Uterus (tissue), 4 donors: ENCODE data around the gene FANCC. TPM values are rescaled to one million over a fixed set of nuclear protein-coding genes. Genes with fewer than 3 reads are reported as not detected.

Source experiments
- DNase-seq, 2 donors: peaks; one replicate each; pipeline ENCODE4 v3.0.0-alpha.2; 2019 to 2020
- H3K27ac ChIP-seq, 2 donors: fragments of 200-600 bp; sonication (generic); 1 replicate in 1 of 2; 2 replicates in 1 of 2; pipeline ENCODE4 v1.5.1; 2016 to 2018
- H3K27me3 ChIP-seq, 2 donors: fragments of 200-600 bp; sonication (generic); one replicate each; pipeline ENCODE4 v1.5.1; 2018 to 2019; ENCODE audit warnings: control low read depth in 1 of 2
- H3K36me3 ChIP-seq, 2 donors: fragments of 200-600 bp; sonication (generic); one replicate each; pipeline ENCODE4 v1.5.1; 2019; ENCODE audit warnings: control low read depth in 1 of 2
- H3K4me1 ChIP-seq, 2 donors: fragments of 200-600 bp; sonication (generic); one replicate each; pipeline ENCODE4 v1.5.1; 2018 to 2019; ENCODE audit warnings: control low read depth in 1 of 2
- H3K4me3 ChIP-seq, 2 donors: fragments of 200-600 bp; sonication (generic); 1 replicate in 1 of 2; 2 replicates in 1 of 2; pipeline ENCODE4 v1.5.1; 2018 to 2019; ENCODE audit warnings: mild to moderate bottlenecking in 1 of 2
- H3K9me3 ChIP-seq, 2 donors: fragments of 200-600 bp; sonication (generic); one replicate each; pipeline ENCODE4 v1.5.1; 2019; ENCODE audit warnings: control low read depth in 1 of 2
- POLR2A ChIP-seq, 2 donors: fragments of 450-650 bp; IDR thresholded peaks; one replicate each; pipeline ENCODE4 v1.6.1; 2016; ENCODE audit warnings: antibody characterized with exemption in 2 of 2, mild to moderate bottlenecking in 1 of 2, moderate library complexity in 1 of 2
- intact Hi-C: fragments of 100-400 bp; cut with DNase I; formaldehyde crosslinking; loops from one replicate; pipeline ENCODE4 v1.15.1; 2023; ENCODE audit warnings: low total_unique reads
- total RNA-seq, 4 donors: library from RNA; depleted of rRNA in 3 of 4; stranded (reverse); fragments of >200 nt in 3 of 4; gene quantifications; one replicate each; pipeline versions ENCODE4 v1.1.0 to v1.2.4, GENCODE V29; 2014 to 2023
- TF ChIP-seq, protein P1 (sequence below), 4 experiments: fragments of 200-600 bp in 2 of 4; fragments of 450-650 bp in 2 of 4; sonication (generic) in 2 of 4; IDR thresholded peaks; one replicate each; pipeline ENCODE4 v1.5.1; 2016 to 2019; ENCODE audit warnings: antibody characterized with exemption in 4 of 4, mild to moderate bottlenecking in 2 of 4, moderate library complexity in 1 of 4
- donor health status: DM: yes; HTN: yes; CAD: no.

Gene FANCC, protein sequence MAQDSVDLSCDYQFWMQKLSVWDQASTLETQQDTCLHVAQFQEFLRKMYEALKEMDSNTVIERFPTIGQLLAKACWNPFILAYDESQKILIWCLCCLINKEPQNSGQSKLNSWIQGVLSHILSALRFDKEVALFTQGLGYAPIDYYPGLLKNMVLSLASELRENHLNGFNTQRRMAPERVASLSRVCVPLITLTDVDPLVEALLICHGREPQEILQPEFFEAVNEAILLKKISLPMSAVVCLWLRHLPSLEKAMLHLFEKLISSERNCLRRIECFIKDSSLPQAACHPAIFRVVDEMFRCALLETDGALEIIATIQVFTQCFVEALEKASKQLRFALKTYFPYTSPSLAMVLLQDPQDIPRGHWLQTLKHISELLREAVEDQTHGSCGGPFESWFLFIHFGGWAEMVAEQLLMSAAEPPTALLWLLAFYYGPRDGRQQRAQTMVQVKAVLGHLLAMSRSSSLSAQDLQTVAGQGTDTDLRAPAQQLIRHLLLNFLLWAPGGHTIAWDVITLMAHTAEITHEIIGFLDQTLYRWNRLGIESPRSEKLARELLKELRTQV
- total RNA-seq, result 10 to 100 TPM in 3 of 4 donors, 1 to 10 TPM in 1; 4.1 to 21.4 (median 15.9) TPM

DNA sequence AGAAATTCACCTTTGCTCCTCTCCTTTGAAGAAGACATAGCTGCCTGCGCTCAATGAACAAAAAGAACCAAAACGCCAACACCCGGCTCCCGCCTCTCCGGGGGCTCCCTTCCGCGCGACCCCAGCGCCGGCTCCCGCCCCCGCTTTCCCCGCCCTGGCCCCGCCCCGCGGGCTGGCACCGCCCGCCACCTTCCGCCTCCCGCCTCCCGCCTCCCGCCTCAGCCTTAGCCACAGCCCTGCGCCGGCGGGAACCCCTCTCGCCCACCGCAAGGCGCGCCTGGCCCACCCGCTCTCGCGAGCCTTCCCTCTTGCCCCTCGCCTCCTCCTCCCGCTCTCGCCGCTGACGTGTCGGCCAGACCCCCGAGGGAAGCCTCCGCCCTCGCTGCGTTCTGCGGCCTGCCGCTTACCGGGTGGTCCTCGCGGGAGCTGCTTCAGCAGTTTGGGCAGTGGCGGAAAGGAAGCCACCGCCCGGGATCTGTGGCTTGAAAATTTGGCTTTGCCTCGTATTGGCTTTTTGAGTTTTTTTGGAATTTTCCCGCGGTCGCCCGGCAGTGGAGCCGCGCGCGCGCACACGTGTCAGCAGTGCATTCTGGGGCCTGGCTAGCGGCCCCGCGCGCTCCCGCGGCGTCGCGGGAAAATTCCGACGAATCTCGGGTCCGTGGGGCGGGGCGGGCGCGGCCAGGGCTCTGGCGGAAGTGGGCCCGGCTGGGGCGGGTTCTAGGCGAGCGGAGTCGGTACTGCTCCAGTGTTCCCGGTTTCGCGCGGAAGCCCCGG, at the start of gene FANCC:
Gene FANCC (minus strand): TSS at position 591 of the 774 bp plus-strand sequence. CDS start 68,418 bp downstream, outside the sequence.
- Histone ChIP-seq H3K4me1 (no peaks in the 10 kb centered on the region), H3K4me3 (peak within 1 kb of the TSS; percentile 84 to 90), H3K27me3 (no peaks in the 10 kb centered on the region), H3K27ac (peak within 1 kb of the TSS; percentile 92 to 93), H3K36me3 (no peaks in the 10 kb centered on the region), H3K9me3 (no peaks in the 10 kb centered on the region)
- DNase-seq, result peak; percentile 86 to 94
- intact Hi-C loops, result no loop called here
- TF ChIP-seq, protein P1, sequence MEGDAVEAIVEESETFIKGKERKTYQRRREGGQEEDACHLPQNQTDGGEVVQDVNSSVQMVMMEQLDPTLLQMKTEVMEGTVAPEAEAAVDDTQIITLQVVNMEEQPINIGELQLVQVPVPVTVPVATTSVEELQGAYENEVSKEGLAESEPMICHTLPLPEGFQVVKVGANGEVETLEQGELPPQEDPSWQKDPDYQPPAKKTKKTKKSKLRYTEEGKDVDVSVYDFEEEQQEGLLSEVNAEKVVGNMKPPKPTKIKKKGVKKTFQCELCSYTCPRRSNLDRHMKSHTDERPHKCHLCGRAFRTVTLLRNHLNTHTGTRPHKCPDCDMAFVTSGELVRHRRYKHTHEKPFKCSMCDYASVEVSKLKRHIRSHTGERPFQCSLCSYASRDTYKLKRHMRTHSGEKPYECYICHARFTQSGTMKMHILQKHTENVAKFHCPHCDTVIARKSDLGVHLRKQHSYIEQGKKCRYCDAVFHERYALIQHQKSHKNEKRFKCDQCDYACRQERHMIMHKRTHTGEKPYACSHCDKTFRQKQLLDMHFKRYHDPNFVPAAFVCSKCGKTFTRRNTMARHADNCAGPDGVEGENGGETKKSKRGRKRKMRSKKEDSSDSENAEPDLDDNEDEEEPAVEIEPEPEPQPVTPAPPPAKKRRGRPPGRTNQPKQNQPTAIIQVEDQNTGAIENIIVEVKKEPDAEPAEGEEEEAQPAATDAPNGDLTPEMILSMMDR (IDR thresholded peaks at IDR 0.05), result peak in 1 of 4 experiments; percentile 10
- peak in 1 of 2 donors; percentile 39 for TF ChIP-seq POLR2A (IDR thresholded peaks at IDR 0.05)

DNA sequence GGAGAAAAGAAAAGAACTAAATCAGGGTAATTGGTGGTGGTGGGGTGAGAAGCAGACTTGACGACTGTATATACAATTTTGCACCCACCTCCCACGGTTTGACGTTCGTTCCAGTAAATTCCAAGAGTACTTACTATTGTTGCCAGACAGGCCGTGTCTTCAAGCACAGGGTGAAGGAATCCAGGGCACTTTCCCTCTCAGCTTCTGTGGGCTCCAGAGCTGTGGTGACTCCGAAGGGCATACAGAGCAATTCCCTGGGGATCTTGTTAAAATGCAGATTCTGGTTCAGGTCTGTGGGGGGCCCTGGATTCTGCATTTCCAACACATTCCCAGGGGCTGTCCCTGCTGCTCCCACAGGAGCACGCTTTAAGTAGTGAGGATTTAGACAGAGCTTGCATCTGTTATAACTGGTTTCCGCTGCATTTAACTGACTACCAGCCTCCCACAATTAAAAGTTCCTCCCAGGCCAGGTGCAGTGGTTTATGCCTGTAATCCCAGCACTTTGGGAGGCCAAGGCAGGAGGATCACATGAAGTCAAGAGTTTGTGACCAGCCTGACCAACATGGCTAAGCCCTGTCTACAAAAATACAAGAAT, 49.3 kb upstream of the FANCC start:
- H3K27ac ChIP-seq, result no peak overlapping the region
- H3K4me1 ChIP-seq, result no peaks in the 10 kb centered on the region
- H3K9me3 ChIP-seq, result no peaks in the 10 kb centered on the region
- H3K36me3 ChIP-seq, result no peaks in the 10 kb centered on the region
- H3K27me3 ChIP-seq, result no peaks in the 10 kb centered on the region
- DNase-seq, result no peak
- intact Hi-C loops, result no loop called here
- no peak overlapping the region for H3K4me3 ChIP-seq
- TF ChIP-seq POLR2A (IDR thresholded peaks at IDR 0.05), result no peak
- TF ChIP-seq, protein P1 (IDR thresholded peaks at IDR 0.05), result no peak

DNA sequence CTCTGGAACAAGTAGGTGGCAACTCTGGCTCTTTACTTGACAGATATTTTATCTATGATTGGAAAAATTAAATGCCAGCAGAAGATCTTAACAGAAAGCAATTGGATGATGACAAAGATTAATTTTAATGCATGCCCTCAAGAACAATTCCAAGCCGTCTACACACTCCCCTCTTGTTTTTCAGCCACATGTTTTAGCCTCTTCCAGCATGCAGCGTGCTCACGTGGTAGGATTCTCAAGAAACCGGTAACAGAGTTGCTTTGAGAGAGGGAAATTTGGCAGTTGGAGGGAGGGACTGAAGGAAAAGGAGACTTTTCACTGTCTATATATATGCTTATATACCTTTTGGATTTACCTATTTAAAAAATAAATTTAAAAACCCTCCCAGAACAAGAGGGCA, 48.3 kb upstream of the FANCC start:
- Histone ChIP-seq H3K4me1 (no peaks in the 10 kb centered on the region), H3K27me3 (no peaks in the 10 kb centered on the region)

DNA sequence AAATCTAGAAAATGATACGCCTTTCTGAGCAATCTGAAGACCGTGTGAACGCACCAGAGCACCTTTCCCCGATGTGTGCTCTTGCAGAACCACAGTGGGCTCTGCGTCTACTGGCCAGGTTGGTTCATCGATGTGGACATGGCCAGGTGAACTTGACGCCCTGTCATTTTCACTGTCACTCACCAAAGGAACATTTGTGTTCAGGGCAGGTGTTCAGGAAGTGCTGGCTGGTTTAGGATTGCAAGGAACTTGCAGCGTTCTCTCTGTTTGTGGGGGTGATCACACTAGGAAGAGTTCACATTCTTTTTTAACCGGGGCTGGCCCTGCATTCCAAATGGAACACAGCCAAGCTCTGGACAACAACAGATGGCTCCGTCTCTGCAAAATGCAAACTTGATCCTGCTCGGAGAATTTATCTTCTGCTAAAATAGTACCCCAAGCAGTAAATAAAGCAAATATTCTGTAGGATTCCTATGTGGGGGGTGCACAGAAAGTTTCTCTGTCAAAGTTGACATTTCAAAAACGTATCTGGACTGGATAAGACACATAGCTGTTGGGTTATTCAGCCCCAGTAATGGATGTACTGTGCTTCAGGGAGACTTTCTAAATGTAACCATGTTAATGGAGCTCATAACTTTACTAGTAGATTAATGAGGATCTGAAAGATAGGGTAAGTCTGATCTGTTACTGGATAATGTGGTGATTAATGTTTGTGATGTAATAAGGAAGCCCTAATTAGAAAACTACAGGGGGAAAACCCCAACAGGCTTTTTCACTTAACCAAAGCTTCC, 45.7 kb upstream of the FANCC start:
- H3K4me1 ChIP-seq, result no peaks in the 10 kb centered on the region
- TF ChIP-seq, protein P1 (IDR thresholded peaks at IDR 0.05), result no peak
- no peak for TF ChIP-seq POLR2A (IDR thresholded peaks at IDR 0.05)
- H3K36me3 ChIP-seq, result no peaks in the 10 kb centered on the region
- DNase-seq, result no peak
- intact Hi-C loops, result no loop called here
- no peak overlapping the region for H3K4me3 ChIP-seq
- H3K27me3 ChIP-seq, result peaks cover 0 to 2% of the 10 kb centered on the region in 2 donors
- H3K27ac ChIP-seq, result no peak overlapping the region
- H3K9me3 ChIP-seq, result no peaks in the 10 kb centered on the region

More for the DNA sequence above, 48.3 kb upstream of the FANCC start:
- intact Hi-C loops, result no loop called here
- H3K27ac ChIP-seq, result no peak overlapping the region
- no peaks in the 10 kb centered on the region for H3K36me3 ChIP-seq
- H3K9me3 ChIP-seq, result no peaks in the 10 kb centered on the region
- no peak for DNase-seq
- no peak overlapping the region for H3K4me3 ChIP-seq
- TF ChIP-seq, protein P1 (IDR thresholded peaks at IDR 0.05), result no peak
- no peak for TF ChIP-seq POLR2A (IDR thresholded peaks at IDR 0.05)
